Activated CD8-positive, alpha-beta memory T cell treated with anti-CD3 and anti-CD28 coated beads, Interleukin-2, amount 50 U/mL, for 1 hour (primary cell): Measurements from ENCODE around the gene NRM.
"Not testable (repeated sequence)": the region's sequence is repeated elsewhere in the genome, so short reads cannot be mapped to it uniquely, and the experiment has no call there.

Experiments
- DNase-seq: peaks from one replicate; pipeline ENCODE4 v3.0.0-alpha.2; 2020; ENCODE audit errors: extremely low read depth

The NRM gene

GRCh38 chr6:30719791-30720737 is 29.3 kb upstream of the NRM start, which contains the start of gene TUBB:
TUBB (plus strand) TSS chr6:30720352; CDS start chr6:30720507, 155 bp downstream.
- peak; percentile 83 for DNase-seq

GRCh38 chr6:30719356-30719755 is 28.6 kb upstream of the NRM start:
- DNase-seq = no peak

- not testable (repeated sequence) for DNase-seq
Measured at GRCh38 chr6:30717845-30718720, 27.3 kb upstream of the NRM start.

GRCh38 chr6:30717129-30717844 is 26.5 kb upstream of the NRM start, which contains the start of gene MDC1:
MDC1 (minus strand) TSS chr6:30717281; CDS start chr6:30715175, 2,106 bp downstream.
- peak; percentile 100 for DNase-seq

- no peak for DNase-seq
Measured at GRCh38 chr6:30716879-30717128, 26.0 kb upstream of the NRM start.

GRCh38 chr6:30714263-30714662 is 23.5 kb upstream of the NRM start:
- DNase-seq = no peak

GRCh38 chr6:30712441-30712945 is 21.7 kb upstream of the NRM start:
- no peak for DNase-seq

GRCh38 chr6:30711758-30712380 is 21.1 kb upstream of the NRM start:
- no peak for DNase-seq

GRCh38 chr6:30709101-30709868 is 18.5 kb upstream of the NRM start:
- DNase-seq = no peak

- DNase-seq = no peak
Measured at GRCh38 chr6:30707281-30707850, 16.6 kb upstream of the NRM start.

- DNase-seq = no peak
Measured at GRCh38 chr6:30705620-30706019, 14.8 kb upstream of the NRM start.

- no peak for DNase-seq
Measured at GRCh38 chr6:30703821-30704220, 13.0 kb upstream of the NRM start.

- DNase-seq = no peak
Measured at GRCh38 chr6:30703011-30703410, 12.2 kb upstream of the NRM start.

GRCh38 chr6:30700340-30700739 is 9.6 kb upstream of the NRM start:
- no peak for DNase-seq

GRCh38 chr6:30696432-30696831 is 5.6 kb upstream of the NRM start:
- DNase-seq = no peak

GRCh38 chr6:30691208-30691847 is 544 bp upstream of the NRM start:
- DNase-seq = no peak

GRCh38 chr6:30689985-30690384 is 799 bp downstream of the NRM start:
- no peak for DNase-seq

- DNase-seq = no peak
Measured at GRCh38 chr6:30689022-30689865, 1.5 kb downstream of the NRM start.

- no peak for DNase-seq
Measured at GRCh38 chr6:30688569-30688968, 2.2 kb downstream of the NRM start.
